GM10266 (cell line): ENCODE measurements around the gene ZNF337.
"Not testable (repeated sequence)": the region's sequence is repeated elsewhere in the genome, so short reads cannot be mapped to it uniquely, and the experiment has no call there.

Source experiments
- DNase-seq: peaks from one replicate; pipeline ENCODE4 v3.0.0; 2012; ENCODE audit errors: extremely low spot score
- TF ChIP-seq, protein P1 (sequence below): IDR thresholded peaks from 2 replicates; pipeline ENCODE4 v1.5.1; 2012; ENCODE audit warnings: mild to moderate bottlenecking, low read depth; ENCODE audit not compliant: control insufficient read depth, insufficient read depth; ENCODE audit errors: missing control alignments

ZNF337 gene

DNA sequence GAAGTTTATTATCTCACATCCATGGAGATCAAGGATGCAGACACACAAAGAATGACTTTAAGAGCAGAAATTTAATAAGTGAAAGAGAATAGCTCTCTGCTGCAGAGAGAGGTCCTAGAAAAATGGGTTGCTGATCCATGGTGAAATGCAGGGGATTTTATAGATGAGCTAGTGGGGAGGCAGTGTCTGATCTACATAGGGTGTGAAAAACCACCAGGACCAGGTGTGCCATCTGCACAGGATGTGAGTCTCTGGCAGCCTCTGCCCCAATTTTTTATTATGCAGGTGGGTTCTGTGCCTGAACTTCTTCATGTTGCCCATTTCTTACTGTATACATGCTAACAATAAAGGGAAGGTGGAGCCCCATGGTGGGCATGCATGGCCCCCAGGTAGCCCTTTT, 52.9 kb downstream of the ZNF337 start:
- TF ChIP-seq, protein P1, sequence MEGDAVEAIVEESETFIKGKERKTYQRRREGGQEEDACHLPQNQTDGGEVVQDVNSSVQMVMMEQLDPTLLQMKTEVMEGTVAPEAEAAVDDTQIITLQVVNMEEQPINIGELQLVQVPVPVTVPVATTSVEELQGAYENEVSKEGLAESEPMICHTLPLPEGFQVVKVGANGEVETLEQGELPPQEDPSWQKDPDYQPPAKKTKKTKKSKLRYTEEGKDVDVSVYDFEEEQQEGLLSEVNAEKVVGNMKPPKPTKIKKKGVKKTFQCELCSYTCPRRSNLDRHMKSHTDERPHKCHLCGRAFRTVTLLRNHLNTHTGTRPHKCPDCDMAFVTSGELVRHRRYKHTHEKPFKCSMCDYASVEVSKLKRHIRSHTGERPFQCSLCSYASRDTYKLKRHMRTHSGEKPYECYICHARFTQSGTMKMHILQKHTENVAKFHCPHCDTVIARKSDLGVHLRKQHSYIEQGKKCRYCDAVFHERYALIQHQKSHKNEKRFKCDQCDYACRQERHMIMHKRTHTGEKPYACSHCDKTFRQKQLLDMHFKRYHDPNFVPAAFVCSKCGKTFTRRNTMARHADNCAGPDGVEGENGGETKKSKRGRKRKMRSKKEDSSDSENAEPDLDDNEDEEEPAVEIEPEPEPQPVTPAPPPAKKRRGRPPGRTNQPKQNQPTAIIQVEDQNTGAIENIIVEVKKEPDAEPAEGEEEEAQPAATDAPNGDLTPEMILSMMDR: no peak
- no peak for DNase-seq

DNA sequence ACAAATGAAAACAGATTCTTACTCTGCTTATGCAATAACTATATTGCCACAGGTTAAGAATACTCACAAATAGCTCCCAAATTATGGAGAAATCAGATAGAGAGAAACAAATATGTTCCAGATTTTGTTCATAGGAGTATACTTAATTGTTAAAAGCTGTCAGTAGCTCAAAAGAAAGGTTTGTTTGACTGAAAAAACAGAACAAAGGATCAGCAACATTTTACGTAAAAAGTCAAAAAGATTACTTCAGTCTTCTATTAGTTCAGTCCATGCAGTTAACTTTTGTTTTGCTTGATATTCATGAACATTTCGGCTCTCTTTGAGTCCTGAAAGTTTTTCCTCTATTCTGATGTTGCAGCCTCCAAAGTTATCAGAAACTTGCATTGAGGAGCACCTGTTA, 59.4 kb downstream of the ZNF337 start:
- DNase-seq: no peak
- TF ChIP-seq, protein P1: no peak

DNA sequence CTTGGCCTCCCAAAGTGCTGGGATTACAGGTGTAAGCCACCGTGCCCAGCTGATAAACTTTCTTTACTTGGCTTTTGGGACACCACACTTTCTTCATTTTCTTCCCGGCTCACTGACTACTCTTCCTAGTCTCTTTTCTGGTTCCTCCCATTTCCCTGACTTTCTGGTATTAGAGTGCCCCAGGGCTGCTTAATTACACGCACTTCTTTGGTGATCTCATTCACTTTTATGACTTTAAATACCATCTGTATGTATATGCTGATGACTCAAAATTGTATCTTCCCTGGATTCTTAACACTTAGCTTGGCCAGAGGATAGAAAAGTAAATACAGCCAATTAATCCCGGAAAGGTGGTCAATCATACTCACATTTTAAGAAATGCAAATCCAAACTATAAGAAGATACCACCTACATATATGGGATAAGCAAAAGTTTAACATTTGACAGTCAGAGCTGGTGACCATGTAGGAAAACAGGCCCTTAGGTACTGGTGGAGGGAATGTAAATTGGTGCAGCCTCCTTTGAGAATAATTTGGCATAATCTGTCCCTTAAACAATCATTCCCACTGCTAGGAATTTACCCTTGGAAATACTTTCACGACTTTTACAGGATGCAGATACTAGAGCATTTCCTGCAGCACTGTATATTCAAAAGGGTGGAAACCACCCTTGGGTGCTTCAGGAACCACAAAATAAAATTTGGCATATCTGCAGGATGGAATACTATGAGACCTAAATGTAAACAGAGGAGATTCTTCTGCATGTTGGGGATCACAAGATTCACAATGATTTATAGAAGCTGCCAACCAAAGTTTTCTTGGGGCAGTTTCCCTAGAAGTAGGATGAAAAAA, 63.5 kb downstream of the ZNF337 start:
- DNase-seq: no peak
- TF ChIP-seq, protein P1: no peak

DNA sequence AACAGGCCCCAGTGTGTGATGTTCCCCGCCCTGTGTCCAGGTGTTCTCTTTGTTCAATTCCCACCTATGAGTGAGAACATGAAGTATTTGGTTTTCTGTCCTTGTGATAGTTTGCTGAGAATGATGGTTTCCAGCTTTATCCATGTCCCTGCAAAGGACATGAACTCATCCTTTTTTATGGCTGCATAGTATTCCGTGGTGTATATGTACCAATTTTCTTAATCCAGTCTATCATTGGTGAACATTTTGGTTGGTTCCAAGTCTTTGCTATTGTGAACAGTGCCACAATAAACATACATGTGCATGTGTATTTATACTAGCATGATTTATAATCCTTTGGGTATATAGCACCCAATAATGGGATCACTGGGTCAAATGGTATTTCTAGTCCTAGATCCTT, 66.0 kb downstream of the ZNF337 start:
- not testable (repeated sequence) for DNase-seq

DNA sequence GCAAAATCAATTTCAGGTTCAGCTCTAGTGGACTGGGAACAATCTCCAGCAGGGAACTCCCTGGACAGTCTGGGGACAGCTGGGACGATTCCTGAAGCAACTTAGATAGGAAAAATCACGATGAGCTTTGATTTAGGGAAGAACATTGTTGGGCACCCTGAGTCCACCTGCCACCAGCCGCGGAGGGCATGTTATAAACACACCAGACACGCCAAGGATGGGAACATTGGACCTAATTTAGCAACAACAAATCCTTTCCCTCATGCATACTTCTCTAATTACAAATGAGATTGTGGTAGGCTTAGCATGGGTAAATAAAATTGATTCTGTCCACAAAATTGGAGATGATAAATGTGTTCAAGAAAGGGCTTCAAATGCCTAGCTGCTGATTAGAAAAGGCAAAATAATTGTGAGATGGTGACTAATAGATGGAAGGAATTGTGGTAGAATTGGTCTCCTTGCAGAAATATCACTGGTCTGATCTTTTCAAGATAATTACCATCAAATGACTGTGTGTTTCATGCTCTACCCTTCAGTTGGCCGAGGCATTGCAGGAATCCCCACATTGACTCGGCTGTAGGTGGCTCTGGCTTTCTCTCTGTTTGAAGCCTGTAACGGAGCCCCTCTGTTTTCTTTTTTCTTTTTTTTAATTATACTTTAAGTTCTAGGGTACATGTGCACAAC, 66.7 kb downstream of the ZNF337 start:
- TF ChIP-seq, protein P1: no peak
- no peak for DNase-seq

DNA sequence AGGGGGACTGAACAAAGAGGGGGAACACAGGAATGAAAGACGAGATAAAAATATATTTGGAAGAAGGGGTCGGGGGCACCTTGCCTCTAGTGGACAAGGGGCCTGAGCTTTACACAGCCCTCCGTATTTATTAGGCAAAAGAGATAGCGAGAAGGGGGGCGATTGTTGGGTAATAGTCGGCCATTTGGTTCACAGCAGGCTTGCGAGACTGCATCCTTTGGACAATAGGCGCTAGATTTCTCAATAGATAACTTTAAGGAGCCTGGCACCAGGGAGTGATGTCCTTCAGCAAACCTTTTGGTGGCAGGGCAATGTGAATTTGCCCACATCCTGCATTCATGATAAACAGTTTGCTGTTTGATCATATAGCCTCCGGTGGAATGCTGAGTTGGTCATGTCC, 69.9 kb downstream of the ZNF337 start:
- TF ChIP-seq, protein P1: no peak
- DNase-seq: no peak

DNA sequence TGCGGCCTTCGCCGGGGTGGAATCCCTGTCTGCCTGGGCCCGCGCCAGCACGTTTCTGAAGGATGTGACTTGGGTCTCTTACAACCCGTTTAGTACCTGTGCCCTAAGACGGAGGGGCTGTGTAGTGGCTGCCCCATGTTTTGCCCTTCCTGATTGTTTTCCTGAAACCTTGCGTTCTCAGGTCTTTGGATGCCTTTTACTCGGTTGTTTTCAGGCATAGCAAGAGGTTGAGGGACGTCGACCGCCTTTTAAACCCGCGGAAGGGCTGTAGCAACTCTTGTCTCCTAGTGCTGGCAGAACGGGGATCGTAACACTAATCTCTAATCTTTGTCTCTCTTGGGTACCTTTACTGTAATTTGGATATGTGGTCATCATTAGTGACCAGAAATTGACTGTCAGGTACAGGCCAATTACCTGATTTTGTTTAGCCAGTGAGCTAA, 72.1 kb downstream of the ZNF337 start:
- TF ChIP-seq, protein P1: no peak
- DNase-seq: no peak
